Dendritic cell treated with granulocyte-macrophage colony-stimulating factor and Interleukin-4, amounts not matched to agents 40 ng/mL and 50 ng/mL, for 4 days (primary cell): ENCODE results near the gene FERD3L.

Experiments used
- H3K27ac Mint-ChIP-seq: one replicate; pipeline ENCODE4 v1.8.0; 2022; ENCODE audit warnings: mild to moderate bottlenecking, mixed read lengths
- H3K27me3 Mint-ChIP-seq: one replicate; pipeline ENCODE4 v1.8.0; 2022; ENCODE audit warnings: mild to moderate bottlenecking, mixed read lengths
- H3K36me3 Mint-ChIP-seq: one replicate; pipeline ENCODE4 v1.8.0; 2022; ENCODE audit warnings: low read depth, mixed read lengths
- H3K4me1 Mint-ChIP-seq: one replicate; pipeline ENCODE4 v1.8.0; 2022; ENCODE audit warnings: low read depth, mixed read lengths
- H3K4me3 Mint-ChIP-seq: one replicate; pipeline ENCODE4 v1.8.0; 2022; ENCODE audit warnings: mild to moderate bottlenecking, moderate library complexity, mixed read lengths
- H3K9me3 Mint-ChIP-seq: one replicate; pipeline ENCODE4 v1.8.0; 2022; ENCODE audit warnings: mixed read lengths
- intact Hi-C: fragments of 100-400 bp; cut with micrococcal nuclease; formaldehyde crosslinking; loops from one replicate; pipeline ENCODE4 v1.15.0; 2022

Gene FERD3L

GRCh38 chr7:19099924-19100323, 45.3 kb downstream of the FERD3L start:
- Mint-ChIP-seq H3K4me1 (no peaks in the 10 kb centered on the region), H3K27me3 (peaks cover 53% of the 10 kb centered on the region), H3K27ac (no peak overlapping the region), H3K36me3 (no peaks in the 10 kb centered on the region), H3K4me3 (no peak overlapping the region), H3K9me3 (no peaks in the 10 kb centered on the region)
- intact Hi-C loops, result loop anchor here (10.0 kb wide), 1 partner anchor 755 kb away; no protein-coding TSS in a partner anchor

- intact Hi-C loops, result no loop called here
- peaks cover 49% of the 10 kb centered on the region for H3K27me3 Mint-ChIP-seq
- no peaks in the 10 kb centered on the region for H3K4me1 Mint-ChIP-seq
- H3K27ac Mint-ChIP-seq, result no peak overlapping the region
- no peak overlapping the region for H3K4me3 Mint-ChIP-seq
- no peaks in the 10 kb centered on the region for H3K36me3 Mint-ChIP-seq
- H3K9me3 Mint-ChIP-seq, result no peaks in the 10 kb centered on the region
These were observed 46.0 kb downstream of the FERD3L start for GRCh38 chr7:19099194-19099593.

- Mint-ChIP-seq H3K4me3 (no peak overlapping the region), H3K9me3 (no peaks in the 10 kb centered on the region), H3K27me3 (peaks cover 50% of the 10 kb centered on the region), H3K27ac (no peak overlapping the region), H3K36me3 (no peaks in the 10 kb centered on the region), H3K4me1 (no peaks in the 10 kb centered on the region)
- intact Hi-C loops, result no loop called here
These were observed 46.7 kb downstream of the FERD3L start for GRCh38 chr7:19098510-19098909.

GRCh38 chr7:19097165-19098055, 47.8 kb downstream of the FERD3L start:
- H3K4me1 Mint-ChIP-seq, result no peaks in the 10 kb centered on the region

GRCh38 chr7:19095353-19095860, 49.8 kb downstream of the FERD3L start:
- peaks cover 23% of the 10 kb centered on the region for H3K27me3 Mint-ChIP-seq
- no peaks in the 10 kb centered on the region for H3K4me1 Mint-ChIP-seq
- no peak overlapping the region for H3K27ac Mint-ChIP-seq
- intact Hi-C loops, result no loop called here
- no peaks in the 10 kb centered on the region for H3K9me3 Mint-ChIP-seq
- H3K36me3 Mint-ChIP-seq, result no peaks in the 10 kb centered on the region
- no peak overlapping the region for H3K4me3 Mint-ChIP-seq

More at GRCh38 chr7:19097165-19098055, 47.8 kb downstream of the FERD3L start:
- Mint-ChIP-seq H3K9me3 (no peaks in the 10 kb centered on the region), H3K4me3 (no peak overlapping the region), H3K27ac (no peak overlapping the region), H3K27me3 (peaks cover 39% of the 10 kb centered on the region), H3K36me3 (no peaks in the 10 kb centered on the region)
- intact Hi-C loops, result no loop called here
